ENCODE data around the gene SLC1A7.

DNA sequence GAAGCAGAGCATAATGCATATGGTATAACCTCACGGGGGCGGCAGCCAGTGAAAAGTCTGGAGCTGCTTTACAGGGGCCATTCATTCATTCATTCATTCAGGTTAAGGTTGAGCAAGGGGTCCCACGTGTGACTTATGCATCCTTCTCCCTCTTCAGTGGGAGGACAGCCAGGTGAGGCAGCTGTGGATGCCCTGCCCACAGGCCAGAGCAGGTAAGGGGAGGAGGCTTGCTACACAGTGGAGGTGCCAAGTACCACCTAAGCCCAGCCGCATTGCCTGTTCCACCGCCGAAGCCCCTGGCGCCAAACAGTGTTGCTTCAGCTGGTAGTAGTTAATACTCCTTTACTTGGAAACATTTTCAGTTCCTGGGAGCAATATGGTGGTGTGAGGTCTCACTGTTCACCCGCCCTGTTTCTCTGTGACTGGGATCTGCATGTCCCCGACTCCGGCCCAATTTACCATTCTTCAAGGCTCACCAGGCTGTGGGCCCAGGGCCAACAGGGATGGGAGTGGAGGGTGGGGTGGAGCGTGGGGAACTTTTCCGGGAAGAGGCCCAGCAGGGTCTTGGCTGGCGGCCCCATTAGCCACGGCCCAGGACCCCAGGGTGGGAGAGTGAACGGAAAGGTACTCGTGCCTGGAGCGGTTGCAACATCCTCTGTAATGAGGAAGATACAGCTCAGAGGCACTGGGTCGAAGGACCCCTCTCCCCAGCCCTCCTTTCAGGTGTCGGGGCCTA is 81.1 kb downstream of the SLC1A7 start:
- TF ChIP-seq CTCF (conservative IDR thresholded peaks at IDR 0.05; ENCODE audit: low read length) (no peak), EZH2phosphoT487 (IDR thresholded peaks at IDR 0.05; ENCODE audit: borderline replicate concordance) (no peak)
